IPS-NIHi7 (cell line): ENCODE results near the gene DRD5.
"Not testable (repeated sequence)": the region's sequence is repeated elsewhere in the genome, so short reads cannot be mapped to it uniquely, and the experiment has no call there.

Source experiments
- DNase-seq: peaks from one replicate; pipeline ENCODE4 v3.0.0; 2012; ENCODE audit warnings: mixed read lengths; ENCODE audit errors: extremely low spot score

DRD5 gene

GRCh38 chr4:9781343-9782135 lies at the start of gene DRD5:
Gene DRD5 (plus strand): TSS chr4:9781634. CDS start chr4:9782030, 396 bp downstream.
- peak; percentile 39 for DNase-seq

- DNase-seq = not testable (repeated sequence)
Observed at GRCh38 chr4:9732256-9732655, 49.2 kb upstream of the DRD5 start.

GRCh38 chr4:9735515-9735914 lies 45.9 kb upstream of the DRD5 start:
- peak; percentile 20 for DNase-seq

- not testable (repeated sequence) for DNase-seq
Observed at GRCh38 chr4:9737280-9737679, 44.2 kb upstream of the DRD5 start.

- not testable (repeated sequence) for DNase-seq
Observed at GRCh38 chr4:9743789-9744188, 37.6 kb upstream of the DRD5 start.

GRCh38 chr4:9745782-9746181 lies 35.7 kb upstream of the DRD5 start:
- no peak for DNase-seq

GRCh38 chr4:9758641-9759317 lies 22.7 kb upstream of the DRD5 start:
- no peak for DNase-seq

- peak; percentile 74 for DNase-seq
Observed at GRCh38 chr4:9762823-9763475, 18.5 kb upstream of the DRD5 start.

- no peak for DNase-seq
Observed at GRCh38 chr4:9764155-9764696, 17.2 kb upstream of the DRD5 start.

- peak; percentile 58 for DNase-seq
Observed at GRCh38 chr4:9765091-9765490, 16.3 kb upstream of the DRD5 start.

GRCh38 chr4:9769321-9769720 lies 12.1 kb upstream of the DRD5 start:
- no peak for DNase-seq

GRCh38 chr4:9771034-9771433 lies 10.4 kb upstream of the DRD5 start:
- DNase-seq = no peak

GRCh38 chr4:9773471-9773870 lies 8.0 kb upstream of the DRD5 start:
- no peak for DNase-seq

- DNase-seq = no peak
Observed at GRCh38 chr4:9782136-9782436, 652 bp downstream of the DRD5 start.

GRCh38 chr4:9785891-9786290 lies 4.5 kb downstream of the DRD5 start:
- DNase-seq = not testable (repeated sequence)

- DNase-seq = no peak
Observed at GRCh38 chr4:9792381-9792780, 10.9 kb downstream of the DRD5 start.

GRCh38 chr4:9796641-9797040 lies 15.2 kb downstream of the DRD5 start:
- DNase-seq = not testable (repeated sequence)

- DNase-seq = no peak
Observed at GRCh38 chr4:9800848-9801247, 19.4 kb downstream of the DRD5 start.

GRCh38 chr4:9804918-9805317 lies 23.5 kb downstream of the DRD5 start:
- no peak for DNase-seq

- no peak for DNase-seq
Observed at GRCh38 chr4:9808077-9808476, 26.6 kb downstream of the DRD5 start.

GRCh38 chr4:9811806-9812205 lies 30.4 kb downstream of the DRD5 start:
- no peak for DNase-seq

- DNase-seq = no peak
Observed at GRCh38 chr4:9812501-9813340, 31.3 kb downstream of the DRD5 start.
